Astrocyte (in vitro differentiated cells and primary cell): ENCODE measurements around the gene AKAP13. TPM values are rescaled to one million over a fixed set of nuclear protein-coding genes. Genes with fewer than 3 reads are reported as not detected.
A peak's percentile ranks its signal among the peaks of the same experiment; 100 is the strongest.

ENCODE experiments used
- DNase-seq: peaks from one replicate; pipeline ENCODE4 v3.0.0-alpha.2; 2010; ENCODE audit warnings: low read depth
- FAIRE-seq: peaks from 2 replicates; lab custom pipeline; 2011; peaks lifted over from hg19 to GRCh38; lab: Jason Lieb, UNC
- H2AFZ ChIP-seq: 2 replicates; pipeline ENCODE4 v1.6.0; 2012; ENCODE audit warnings: low read depth, low read length, inconsistent platforms
- H3K27ac ChIP-seq: 2 replicates; pipeline ENCODE4 v1.5.1; 2011; ENCODE audit warnings: low read depth, low read length, inconsistent platforms
- H3K27me3 ChIP-seq: 2 replicates; pipeline ENCODE4 v1.6.0; 2011; ENCODE audit warnings: low read length, inconsistent platforms; ENCODE audit not compliant: insufficient read depth
- H3K36me3 ChIP-seq: 2 replicates; pipeline ENCODE4 v1.5.1; 2011; ENCODE audit warnings: low read length, inconsistent platforms; ENCODE audit not compliant: insufficient read depth
- H3K4me1 ChIP-seq: 2 replicates; pipeline ENCODE4 v1.5.1; 2011; ENCODE audit warnings: low read length, inconsistent platforms; ENCODE audit not compliant: insufficient read depth
- H3K4me2 ChIP-seq: 2 replicates; pipeline ENCODE4 v1.6.0; 2012; ENCODE audit warnings: low read length, inconsistent platforms
- H3K4me3 ChIP-seq: 2 replicates; pipeline ENCODE4 v1.5.1; 2011; ENCODE audit warnings: low read depth, mild to moderate bottlenecking, low read length, inconsistent platforms; ENCODE audit not compliant: insufficient read depth
- H3K79me2 ChIP-seq: 2 replicates; pipeline ENCODE4 v1.6.0; 2012; ENCODE audit warnings: mild to moderate bottlenecking, low read length, inconsistent platforms; ENCODE audit not compliant: insufficient read depth
- H3K9ac ChIP-seq: 2 replicates; pipeline ENCODE4 v1.6.0; 2012; ENCODE audit warnings: mild to moderate bottlenecking, low read length, inconsistent platforms
- H3K9me3 ChIP-seq: 2 replicates; pipeline ENCODE4 v1.5.1; 2012; ENCODE audit warnings: low read depth, mild to moderate bottlenecking, low read length, inconsistent platforms; ENCODE audit not compliant: insufficient read depth
- H4K20me1 ChIP-seq: 2 replicates; pipeline ENCODE4 v1.6.0; 2012; ENCODE audit warnings: low read length, inconsistent platforms; ENCODE audit not compliant: insufficient read depth
- H3K27ac Mint-ChIP-seq: one replicate; pipeline ENCODE4 v1.8.0; 2021; ENCODE audit warnings: mild to moderate bottlenecking, mixed read lengths; ENCODE audit not compliant: unreplicated experiment
- H3K27me3 Mint-ChIP-seq: one replicate; pipeline ENCODE4 v1.8.0; 2021; ENCODE audit warnings: low read depth, mixed read lengths; ENCODE audit not compliant: unreplicated experiment
- H3K36me3 Mint-ChIP-seq: one replicate; pipeline ENCODE4 v1.8.0; 2021; ENCODE audit warnings: low read depth, mixed read lengths; ENCODE audit not compliant: unreplicated experiment
- H3K4me1 Mint-ChIP-seq: one replicate; pipeline ENCODE4 v1.8.0; 2021; ENCODE audit warnings: low read depth, mixed read lengths; ENCODE audit not compliant: unreplicated experiment
- H3K4me3 Mint-ChIP-seq: one replicate; pipeline ENCODE4 v1.8.0; 2021; ENCODE audit warnings: mild to moderate bottlenecking, moderate library complexity, mixed read lengths; ENCODE audit not compliant: unreplicated experiment
- H3K9me3 Mint-ChIP-seq: one replicate; pipeline ENCODE4 v1.8.0; 2021; ENCODE audit warnings: mild to moderate bottlenecking, mixed read lengths; ENCODE audit not compliant: unreplicated experiment
- EZH2 ChIP-seq: IDR thresholded peaks from 2 replicates; pipeline ENCODE4 v1.6.1; 2012; ENCODE audit warnings: mild to moderate bottlenecking, low read length, inconsistent platforms; ENCODE audit not compliant: insufficient read depth
- total RNA-seq: library from RNA; stranded (reverse); gene quantifications from 2 replicates; pipeline ENCODE4 v1.2.1, GENCODE V29; 2021
- TF ChIP-seq, protein P1 (sequence below): IDR thresholded peaks from 2 replicates; pipeline ENCODE4 v1.5.1; 2011; ENCODE audit warnings: low read depth, mild to moderate bottlenecking, inconsistent platforms, low read length, moderate library complexity; ENCODE audit not compliant: insufficient read depth

AKAP13 gene
- total RNA-seq, 1 donor from 2014 or later, result 98.2 TPM

DNA sequence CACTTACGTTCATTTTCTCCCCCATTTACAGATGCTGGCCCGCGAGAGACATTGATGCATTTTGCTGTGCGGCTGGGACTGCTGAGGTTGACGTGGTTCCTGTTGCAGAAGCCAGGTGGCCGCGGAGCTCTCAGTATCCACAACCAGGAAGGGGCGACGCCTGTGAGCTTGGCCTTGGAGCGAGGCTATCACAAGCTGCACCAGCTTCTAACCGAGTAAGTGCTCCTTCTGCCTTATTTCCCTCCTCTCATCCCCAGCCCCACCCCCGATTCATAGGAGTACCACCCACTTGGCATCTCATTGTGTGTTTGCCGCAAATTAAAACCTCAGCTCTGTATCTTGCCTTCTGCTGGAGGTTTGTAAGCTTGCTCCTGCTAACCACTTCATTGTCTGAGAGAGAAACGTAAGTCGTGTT is 163.3 kb downstream of the AKAP13 start:
- H3K4me2 ChIP-seq, result no peak overlapping the region
- H3K27me3 Mint-ChIP-seq, result no peaks in the 10 kb centered on the region
- no peaks in the 10 kb centered on the region for H3K9me3 Mint-ChIP-seq
- H3K4me3 Mint-ChIP-seq, result no peak overlapping the region
- no peaks in the 10 kb centered on the region for H3K9me3 ChIP-seq
- H3K36me3 Mint-ChIP-seq, result peaks cover 7% of the 10 kb centered on the region
- peaks cover 13% of the 10 kb centered on the region for H3K79me2 ChIP-seq
- no peak overlapping the region for H3K9ac ChIP-seq
- peaks cover 26% of the 10 kb centered on the region for H3K4me1 Mint-ChIP-seq
- H3K27ac Mint-ChIP-seq, result no peak overlapping the region
- DNase-seq (no peak), FAIRE-seq (no peak)
- H3K27ac ChIP-seq, result no peak overlapping the region
- H3K4me1 ChIP-seq, result no peaks in the 10 kb centered on the region
- no peak overlapping the region for H3K4me3 ChIP-seq
- no peaks in the 10 kb centered on the region for H3K36me3 ChIP-seq
- H4K20me1 ChIP-seq, result peaks cover 49% of the 10 kb centered on the region
- TF ChIP-seq EZH2, result no peak
- TF ChIP-seq, protein P1, sequence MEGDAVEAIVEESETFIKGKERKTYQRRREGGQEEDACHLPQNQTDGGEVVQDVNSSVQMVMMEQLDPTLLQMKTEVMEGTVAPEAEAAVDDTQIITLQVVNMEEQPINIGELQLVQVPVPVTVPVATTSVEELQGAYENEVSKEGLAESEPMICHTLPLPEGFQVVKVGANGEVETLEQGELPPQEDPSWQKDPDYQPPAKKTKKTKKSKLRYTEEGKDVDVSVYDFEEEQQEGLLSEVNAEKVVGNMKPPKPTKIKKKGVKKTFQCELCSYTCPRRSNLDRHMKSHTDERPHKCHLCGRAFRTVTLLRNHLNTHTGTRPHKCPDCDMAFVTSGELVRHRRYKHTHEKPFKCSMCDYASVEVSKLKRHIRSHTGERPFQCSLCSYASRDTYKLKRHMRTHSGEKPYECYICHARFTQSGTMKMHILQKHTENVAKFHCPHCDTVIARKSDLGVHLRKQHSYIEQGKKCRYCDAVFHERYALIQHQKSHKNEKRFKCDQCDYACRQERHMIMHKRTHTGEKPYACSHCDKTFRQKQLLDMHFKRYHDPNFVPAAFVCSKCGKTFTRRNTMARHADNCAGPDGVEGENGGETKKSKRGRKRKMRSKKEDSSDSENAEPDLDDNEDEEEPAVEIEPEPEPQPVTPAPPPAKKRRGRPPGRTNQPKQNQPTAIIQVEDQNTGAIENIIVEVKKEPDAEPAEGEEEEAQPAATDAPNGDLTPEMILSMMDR, result no peak
- no peaks in the 10 kb centered on the region for H3K27me3 ChIP-seq
- no peak overlapping the region for H2AFZ ChIP-seq

GRCh38 chr15:85545185-85545584 is 164.8 kb downstream of the AKAP13 start:
- H3K36me3 ChIP-seq, result no peaks in the 10 kb centered on the region

DNA sequence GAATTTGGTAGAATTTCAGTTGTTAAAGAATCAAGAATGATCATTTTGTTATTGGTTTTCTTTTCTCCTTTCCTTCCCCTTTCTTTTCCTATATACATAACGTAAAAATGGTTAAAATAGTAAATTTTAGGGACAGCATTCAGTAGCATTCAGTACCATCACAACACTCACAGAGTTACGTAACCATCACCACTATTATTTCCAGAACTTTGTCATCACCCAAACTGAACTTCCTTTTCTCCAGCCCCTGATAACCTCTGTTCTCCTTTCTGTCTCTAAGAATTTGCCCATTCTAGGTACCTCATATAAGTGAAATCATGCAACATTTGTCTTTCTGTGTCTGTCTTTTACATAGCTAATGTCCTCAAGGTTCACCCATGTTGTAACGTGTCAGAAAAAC is 165.3 kb downstream of the AKAP13 start:
- no peak overlapping the region for H3K27ac ChIP-seq
- DNase-seq (no peak), FAIRE-seq (peak; percentile 20)
- Mint-ChIP-seq H3K36me3 (peaks cover 7% of the 10 kb centered on the region), H3K27ac (no peak overlapping the region), H3K4me1 (peaks cover 26% of the 10 kb centered on the region), H3K4me3 (no peak overlapping the region), H3K27me3 (no peaks in the 10 kb centered on the region), H3K9me3 (no peaks in the 10 kb centered on the region)
- TF ChIP-seq, protein P1, result no peak
- TF ChIP-seq EZH2, result no peak
- no peak overlapping the region for H3K4me2 ChIP-seq
- peaks cover 42% of the 10 kb centered on the region for H4K20me1 ChIP-seq
- H3K9ac ChIP-seq, result no peak overlapping the region
- H3K4me3 ChIP-seq, result no peak overlapping the region
- peaks cover 10% of the 10 kb centered on the region for H3K79me2 ChIP-seq
- no peaks in the 10 kb centered on the region for H3K27me3 ChIP-seq
- no peaks in the 10 kb centered on the region for H3K4me1 ChIP-seq
- H3K36me3 ChIP-seq, result no peaks in the 10 kb centered on the region
- H3K9me3 ChIP-seq, result no peaks in the 10 kb centered on the region
- no peak overlapping the region for H2AFZ ChIP-seq

More at GRCh38 chr15:85545185-85545584, 164.8 kb downstream of the AKAP13 start:
- Histone ChIP-seq H2AFZ (no peak overlapping the region), H3K27me3 (no peaks in the 10 kb centered on the region), H3K4me2 (no peak overlapping the region), H3K79me2 (peaks cover 13% of the 10 kb centered on the region), H4K20me1 (peaks cover 42% of the 10 kb centered on the region), H3K4me1 (no peaks in the 10 kb centered on the region), H3K9ac (no peak overlapping the region), H3K4me3 (no peak overlapping the region), H3K9me3 (no peaks in the 10 kb centered on the region), H3K27ac (no peak overlapping the region)
- Mint-ChIP-seq H3K36me3 (peaks cover 7% of the 10 kb centered on the region), H3K9me3 (no peaks in the 10 kb centered on the region), H3K4me1 (peaks cover 26% of the 10 kb centered on the region), H3K4me3 (no peak overlapping the region), H3K27me3 (no peaks in the 10 kb centered on the region), H3K27ac (no peak overlapping the region)
- no peak for TF ChIP-seq EZH2
- TF ChIP-seq, protein P1, result no peak
- DNase-seq, result no peak
- FAIRE-seq, result no peak
